KMS-11 (cell line): ENCODE data around the gene CPB2.

Experiments used
- H2AFZ ChIP-seq: fragments of 200-600 bp; sonication (generic); 2 replicates; pipeline ENCODE4 v1.6.1; 2016; ENCODE audit warnings: antibody characterized with exemption, mixed run types, low read depth
- H3K27ac ChIP-seq: fragments of 200-600 bp; sonication (generic); 2 replicates; pipeline ENCODE4 v1.6.1; 2016; ENCODE audit warnings: mild to moderate bottlenecking, mixed run types
- H3K27me3 ChIP-seq: fragments of 200-600 bp; sonication (generic); 2 replicates; pipeline ENCODE4 v1.6.1; 2017; ENCODE audit warnings: mild to moderate bottlenecking, low read depth, mixed run types, moderate library complexity; ENCODE audit not compliant: insufficient read depth
- H3K36me3 ChIP-seq: fragments of 200-600 bp; sonication (generic); 2 replicates; pipeline ENCODE4 v1.6.1; 2017; ENCODE audit warnings: mild to moderate bottlenecking, mixed run types; ENCODE audit not compliant: insufficient read depth
- H3K4me1 ChIP-seq: fragments of 200-600 bp; sonication (generic); 2 replicates; pipeline ENCODE4 v1.6.1; 2016; ENCODE audit warnings: mild to moderate bottlenecking, low read depth, mixed run types; ENCODE audit not compliant: poor library complexity, severe bottlenecking
- H3K4me2 ChIP-seq: fragments of 200-600 bp; sonication (generic); 2 replicates; pipeline ENCODE4 v1.7.0; 2016; ENCODE audit warnings: mild to moderate bottlenecking, mixed run types
- H3K4me3 ChIP-seq: fragments of 200-600 bp; sonication (generic); IDR thresholded peaks from 2 replicates; pipeline ENCODE4 v1.6.1; 2017; ENCODE audit warnings: low read depth, low read length, mixed read lengths; ENCODE audit not compliant: insufficient read depth
- H3K79me2 ChIP-seq: fragments of 200-600 bp; sonication (generic); 2 replicates; pipeline ENCODE4 v1.6.1; 2016; ENCODE audit warnings: low read depth, mixed run types; ENCODE audit not compliant: insufficient read depth
- H3K9ac ChIP-seq: fragments of 200-600 bp; sonication (generic); 2 replicates; pipeline ENCODE4 v1.6.1; 2016; ENCODE audit warnings: mild to moderate bottlenecking, mixed run types
- H4K20me1 ChIP-seq: fragments of 200-600 bp; sonication (generic); 2 replicates; pipeline ENCODE4 v1.6.1; 2016; ENCODE audit warnings: mild to moderate bottlenecking, mixed run types; ENCODE audit not compliant: insufficient read depth
- TF ChIP-seq, protein P1 (sequence below): fragments of 200-600 bp; sonication (generic); conservative IDR thresholded peaks from 2 replicates; pipeline ENCODE4 v1.6.1; 2017; ENCODE audit warnings: low read depth, mild to moderate bottlenecking, antibody characterized with exemption, low read length, moderate library complexity, mixed read lengths

The CPB2 gene

DNA sequence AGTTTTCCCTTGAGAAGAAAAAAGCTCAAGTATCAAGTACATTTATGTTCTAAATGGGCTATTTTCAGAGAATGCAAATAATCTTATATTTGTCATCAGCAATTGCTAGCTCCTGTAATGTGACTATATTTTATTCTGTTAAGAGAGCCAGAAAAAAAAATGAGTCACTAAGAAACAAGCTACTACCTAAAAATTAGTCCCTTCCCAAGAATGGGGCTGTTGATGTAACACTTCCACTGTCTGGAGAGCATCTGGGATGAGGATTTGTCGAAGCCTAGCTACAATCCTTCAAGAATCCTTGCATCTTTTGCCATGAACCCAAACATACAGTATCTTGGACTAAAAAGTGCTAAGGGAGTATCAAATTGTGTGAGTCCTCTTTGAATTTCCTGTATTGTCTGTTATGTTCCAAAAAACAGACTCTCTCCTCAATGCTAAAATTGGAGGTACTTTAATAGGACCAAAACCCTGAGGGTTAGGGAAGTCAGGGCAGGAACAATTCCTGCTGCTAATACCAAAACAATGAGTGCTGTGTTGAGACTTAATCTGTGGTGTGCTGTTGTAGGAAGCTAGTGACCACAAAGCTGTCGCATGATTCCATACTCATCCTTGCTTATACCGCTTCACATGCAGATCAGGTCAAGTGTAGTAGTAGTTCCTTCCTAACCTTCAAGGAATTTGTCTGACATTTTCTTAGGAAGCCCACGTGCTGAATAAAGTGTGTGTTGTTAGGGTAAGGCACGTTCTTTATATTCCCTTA, 47.4 kb downstream of the CPB2 start:
- no peak overlapping the region for H3K9ac ChIP-seq
- TF ChIP-seq, protein P1, sequence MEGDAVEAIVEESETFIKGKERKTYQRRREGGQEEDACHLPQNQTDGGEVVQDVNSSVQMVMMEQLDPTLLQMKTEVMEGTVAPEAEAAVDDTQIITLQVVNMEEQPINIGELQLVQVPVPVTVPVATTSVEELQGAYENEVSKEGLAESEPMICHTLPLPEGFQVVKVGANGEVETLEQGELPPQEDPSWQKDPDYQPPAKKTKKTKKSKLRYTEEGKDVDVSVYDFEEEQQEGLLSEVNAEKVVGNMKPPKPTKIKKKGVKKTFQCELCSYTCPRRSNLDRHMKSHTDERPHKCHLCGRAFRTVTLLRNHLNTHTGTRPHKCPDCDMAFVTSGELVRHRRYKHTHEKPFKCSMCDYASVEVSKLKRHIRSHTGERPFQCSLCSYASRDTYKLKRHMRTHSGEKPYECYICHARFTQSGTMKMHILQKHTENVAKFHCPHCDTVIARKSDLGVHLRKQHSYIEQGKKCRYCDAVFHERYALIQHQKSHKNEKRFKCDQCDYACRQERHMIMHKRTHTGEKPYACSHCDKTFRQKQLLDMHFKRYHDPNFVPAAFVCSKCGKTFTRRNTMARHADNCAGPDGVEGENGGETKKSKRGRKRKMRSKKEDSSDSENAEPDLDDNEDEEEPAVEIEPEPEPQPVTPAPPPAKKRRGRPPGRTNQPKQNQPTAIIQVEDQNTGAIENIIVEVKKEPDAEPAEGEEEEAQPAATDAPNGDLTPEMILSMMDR = no peak
- H3K27me3 ChIP-seq = no peaks in the 10 kb centered on the region
- no peaks in the 10 kb centered on the region for H4K20me1 ChIP-seq
- no peaks in the 10 kb centered on the region for H3K79me2 ChIP-seq
- no peak overlapping the region for H3K4me3 ChIP-seq
- no peak overlapping the region for H2AFZ ChIP-seq
- H3K36me3 ChIP-seq = no peaks in the 10 kb centered on the region
- no peak overlapping the region for H3K27ac ChIP-seq
- H3K4me2 ChIP-seq = no peak overlapping the region
- H3K4me1 ChIP-seq = peaks cover 6% of the 10 kb centered on the region

DNA sequence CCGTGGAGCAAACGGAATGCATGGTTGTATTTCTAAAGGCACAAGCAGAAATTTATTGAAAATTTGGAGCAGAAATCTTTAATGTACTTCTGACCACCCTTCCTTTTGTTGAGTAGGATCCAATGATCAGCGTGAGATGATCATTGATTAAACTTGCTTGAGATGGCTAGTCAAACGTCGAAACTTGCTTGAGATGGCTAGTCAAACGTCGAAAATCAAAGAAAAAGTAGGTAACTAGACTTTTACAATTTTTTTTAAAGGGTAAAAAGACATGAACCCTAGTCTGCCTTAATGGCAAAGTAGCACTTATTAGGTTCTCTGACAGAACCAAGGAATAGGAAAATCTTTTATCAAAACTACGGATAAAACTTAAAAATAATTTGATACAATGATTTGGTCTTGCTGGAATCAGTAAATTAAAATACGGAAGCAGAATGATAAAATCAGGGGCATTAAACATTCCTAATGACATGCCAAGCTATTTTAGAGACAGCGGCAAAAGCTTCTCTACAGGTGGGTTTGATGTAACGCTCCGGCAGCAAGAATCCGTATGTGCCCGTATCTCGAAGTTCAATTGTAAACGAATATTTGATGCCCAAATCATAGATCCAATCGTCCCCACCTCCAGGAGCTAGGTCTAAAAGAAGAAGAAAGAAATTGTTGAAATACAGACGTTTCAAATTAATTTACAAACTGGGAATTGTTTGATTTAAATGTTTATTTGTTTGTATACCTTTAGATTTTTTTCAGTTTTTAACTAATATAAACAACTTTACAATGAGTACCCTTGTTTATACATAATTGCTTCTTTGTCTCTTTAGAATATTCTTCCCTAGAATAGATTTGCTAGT, 51.4 kb downstream of the CPB2 start:
- Histone ChIP-seq H3K4me1 (peaks cover 21% of the 10 kb centered on the region), H3K27ac (no peak overlapping the region; the same call in 1 of the 2 replicates), H3K36me3 (no peaks in the 10 kb centered on the region), H4K20me1 (no peaks in the 10 kb centered on the region), H3K4me3 (no peak overlapping the region), H2AFZ (peak overlapping the region; percentile 93), H3K4me2 (peak overlapping the region; percentile 82), H3K9ac (peak overlapping the region; percentile 82; the same call in 1 of the 2 replicates), H3K27me3 (no peaks in the 10 kb centered on the region), H3K79me2 (peaks cover 37% of the 10 kb centered on the region)
- TF ChIP-seq, protein P1 = no peak

DNA sequence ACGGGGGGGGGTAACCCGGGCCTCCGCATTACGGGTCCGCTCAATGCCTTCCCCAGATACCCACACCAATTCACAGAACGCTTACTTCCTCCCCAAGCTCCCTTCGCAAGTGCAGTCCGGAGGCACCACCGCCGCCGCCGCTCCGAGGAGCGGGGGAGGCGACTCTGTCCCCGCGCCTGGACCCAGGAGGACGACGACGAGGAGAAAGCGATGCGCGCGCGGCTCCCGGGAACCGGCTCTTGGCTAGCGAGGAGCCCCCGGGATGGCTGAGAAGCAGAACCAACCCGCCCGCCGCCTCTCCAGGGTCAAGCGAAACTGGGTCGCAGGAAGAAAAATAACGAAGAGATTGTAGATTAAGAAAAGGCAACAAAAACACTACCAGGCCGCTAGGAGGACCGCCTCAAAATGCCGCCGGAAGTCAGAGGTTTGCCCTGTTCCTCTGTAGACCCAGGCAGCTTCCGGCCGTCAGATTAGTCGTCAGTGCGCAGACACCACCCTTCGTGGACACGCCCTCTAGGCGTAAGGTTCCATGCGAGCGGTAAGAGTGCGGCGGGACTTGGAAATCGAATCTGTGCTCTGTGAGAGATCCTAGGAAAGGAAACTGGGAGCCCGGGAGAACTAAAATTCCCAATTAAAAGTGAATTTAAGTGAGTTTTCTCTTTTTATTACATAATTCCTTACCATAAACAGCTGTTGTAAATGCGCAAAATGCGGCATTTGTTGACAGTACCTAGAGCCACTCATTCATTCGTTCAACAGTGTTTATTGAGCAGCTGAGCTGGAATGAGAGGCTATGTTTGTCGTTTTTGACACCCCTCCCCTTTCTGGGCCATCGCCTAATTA, 52.3 kb downstream of the CPB2 start, which contains the start of gene ZC3H13:
ZC3H13 (minus strand) TSS at position 428 of the 843 bp plus-strand sequence. CDS start 7,239 bp downstream, outside the sequence.
- H3K9ac ChIP-seq = peak within 1 kb of the TSS; percentile 82
- H3K4me2 ChIP-seq = peak within 1 kb of the TSS; percentile 82
- H2AFZ ChIP-seq = peak within 1 kb of the TSS; percentile 93
- H3K79me2 ChIP-seq = peaks cover 43% of the 10 kb centered on the region
- no peaks in the 10 kb centered on the region for H3K36me3 ChIP-seq
- peaks cover 21% of the 10 kb centered on the region for H3K4me1 ChIP-seq
- peak within 1 kb of the TSS; percentile 91 for H3K27ac ChIP-seq
- H4K20me1 ChIP-seq = no peaks in the 10 kb centered on the region
- no peaks in the 10 kb centered on the region for H3K27me3 ChIP-seq
- no peak within 1 kb of the TSS for H3K4me3 ChIP-seq
- TF ChIP-seq, protein P1 = peak; percentile 35

DNA sequence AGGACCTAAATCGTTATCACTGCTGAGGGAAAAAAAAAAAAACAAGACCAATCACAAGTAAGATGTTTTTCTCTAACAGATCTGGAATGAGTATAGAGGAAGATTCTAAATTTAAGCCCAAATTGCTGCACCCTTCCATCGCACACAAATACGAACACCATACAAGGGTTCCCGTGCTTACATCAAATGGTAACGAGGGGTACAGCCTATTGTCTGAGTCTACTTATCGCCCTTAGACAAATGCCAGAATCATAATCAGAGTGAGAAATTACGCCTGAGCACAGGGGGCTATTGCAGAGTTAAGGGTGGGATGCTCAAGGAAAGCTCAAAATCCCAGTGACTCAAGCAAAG, 52.9 kb downstream of the CPB2 start:
- Histone ChIP-seq H3K4me1 (peaks cover 21% of the 10 kb centered on the region), H3K4me3 (no peak overlapping the region), H3K27ac (peak overlapping the region; percentile 91), H2AFZ (peak overlapping the region; percentile 93), H3K36me3 (no peaks in the 10 kb centered on the region), H3K9ac (peak overlapping the region; percentile 82), H3K4me2 (peak overlapping the region; percentile 80), H3K79me2 (peaks cover 46% of the 10 kb centered on the region), H3K27me3 (no peaks in the 10 kb centered on the region), H4K20me1 (no peaks in the 10 kb centered on the region)
- TF ChIP-seq, protein P1 = no peak
